ENCODE data around the gene SHANK3. TPM values are rescaled to one million over a fixed set of nuclear protein-coding genes. Genes with fewer than 3 reads are reported as not detected.

Gene SHANK3
- total RNA-seq, 1 donor from 2014 or later = 0.25 TPM

DNA sequence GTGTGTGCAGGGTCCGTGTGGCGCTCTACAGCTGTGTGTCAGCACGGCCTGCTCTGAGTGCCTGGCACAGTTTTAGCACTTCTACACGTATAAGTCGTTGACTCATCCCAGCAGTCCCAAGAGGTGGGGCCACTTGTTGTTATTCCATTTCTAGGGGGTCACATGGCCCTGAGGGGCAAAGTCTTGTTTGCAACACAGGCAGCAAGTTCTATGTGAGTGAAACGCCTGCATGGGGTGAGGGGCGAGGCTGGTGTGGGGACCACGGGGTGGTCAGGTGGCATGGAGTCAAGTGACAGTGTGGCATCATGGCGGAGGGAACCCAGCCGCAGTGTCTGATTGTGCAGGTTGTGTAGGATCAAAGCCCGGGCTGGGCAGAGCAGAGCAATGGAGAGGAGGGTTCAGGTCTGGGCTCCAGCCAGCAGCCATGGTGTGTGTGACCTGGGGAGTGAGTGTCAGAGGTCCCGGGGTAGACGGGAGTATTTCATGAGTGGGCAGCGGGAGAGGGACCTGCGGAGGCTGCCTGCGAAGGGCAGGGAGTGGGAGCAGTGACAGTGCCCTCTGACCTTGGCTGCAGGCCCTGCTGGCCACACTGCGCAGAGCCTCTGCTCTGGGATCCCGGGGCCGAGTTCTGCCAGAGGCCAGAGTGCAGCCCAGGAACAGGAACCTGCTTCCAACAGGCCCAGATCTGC lies 27.9 kb downstream of the SHANK3 start:
- no peak for DNase-seq (ENCODE audit: low spot score)
- H3K27ac Mint-ChIP-seq = no peak overlapping the region
- H3K36me3 Mint-ChIP-seq (ENCODE audit: low read depth) = no peaks in the 10 kb centered on the region
- no peak overlapping the region for H3K4me3 Mint-ChIP-seq (ENCODE audit: low read depth)
- no peaks in the 10 kb centered on the region for H3K27me3 Mint-ChIP-seq (ENCODE audit: low read depth)
- intact Hi-C loops (cut with micrococcal nuclease) = no loop called here
- H3K9me3 Mint-ChIP-seq = no peaks in the 10 kb centered on the region
- peaks cover 13% of the 10 kb centered on the region for H3K4me1 Mint-ChIP-seq (ENCODE audit: low read depth)

DNA sequence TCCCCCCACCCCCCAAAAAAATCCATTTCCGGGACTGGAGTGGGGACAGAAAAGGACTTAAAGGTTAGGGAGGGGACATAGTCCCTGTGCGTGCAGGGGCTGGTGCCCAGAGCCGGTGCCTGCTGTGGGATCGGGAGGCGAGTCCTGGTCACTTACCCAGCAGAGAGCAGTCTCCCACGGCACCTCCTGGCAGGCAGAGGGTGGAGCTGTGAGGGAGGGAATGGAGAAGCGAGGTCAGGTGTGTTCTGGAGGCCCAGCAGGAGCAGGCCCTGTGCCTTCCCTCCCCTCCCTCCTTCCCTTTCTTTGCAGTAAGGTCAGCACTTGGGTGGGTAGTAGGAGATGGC lies 28.4 kb downstream of the SHANK3 start:
- Mint-ChIP-seq H3K4me3 (ENCODE audit: low read depth) (no peak overlapping the region), H3K4me1 (ENCODE audit: low read depth) (peaks cover 13% of the 10 kb centered on the region), H3K9me3 (no peaks in the 10 kb centered on the region), H3K36me3 (ENCODE audit: low read depth) (no peaks in the 10 kb centered on the region), H3K27me3 (ENCODE audit: low read depth) (no peaks in the 10 kb centered on the region), H3K27ac (no peak overlapping the region)
- intact Hi-C loops (cut with micrococcal nuclease) = no loop called here
- no peak for DNase-seq (ENCODE audit: low spot score)

DNA sequence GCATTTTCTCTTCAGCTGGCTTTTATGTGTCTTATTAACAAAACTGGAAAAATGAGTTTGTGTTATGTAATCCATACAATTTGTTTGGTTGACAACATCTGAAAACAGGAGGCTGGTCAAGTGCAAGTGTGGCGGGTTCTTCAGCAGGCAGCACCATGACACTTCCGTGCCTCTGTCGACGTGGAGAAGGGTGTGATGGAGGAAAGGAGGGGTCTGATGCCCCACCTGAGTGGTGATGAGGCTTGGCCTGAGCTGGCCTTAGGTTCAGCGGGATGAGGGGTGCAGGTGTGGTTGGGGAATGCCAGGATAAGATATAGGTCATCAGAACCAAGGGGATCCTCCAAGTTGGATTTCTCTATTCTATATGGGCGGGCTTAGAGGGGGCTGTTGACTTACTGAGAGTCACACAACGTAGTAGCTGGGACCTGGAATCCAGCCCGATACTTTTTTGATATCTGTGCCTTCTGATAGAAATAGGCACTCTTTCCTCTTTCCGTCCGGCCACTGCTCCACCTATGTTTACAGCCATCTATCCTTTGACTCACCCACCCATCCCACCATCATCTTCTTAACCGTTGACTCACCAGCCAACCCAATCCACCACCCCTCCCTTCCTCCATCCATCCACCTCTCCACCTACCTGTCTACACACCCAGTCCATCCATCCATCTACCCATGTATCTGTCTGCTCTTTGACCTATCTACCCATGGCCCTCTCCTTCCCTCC lies 29.0 kb downstream of the SHANK3 start:
- peaks cover 13% of the 10 kb centered on the region for H3K4me1 Mint-ChIP-seq (ENCODE audit: low read depth)
- H3K9me3 Mint-ChIP-seq = no peaks in the 10 kb centered on the region
- H3K27ac Mint-ChIP-seq = no peak overlapping the region
- no peak for DNase-seq (ENCODE audit: low spot score)
- H3K4me3 Mint-ChIP-seq (ENCODE audit: low read depth) = no peak overlapping the region
- intact Hi-C loops (cut with micrococcal nuclease) = no loop called here
- no peaks in the 10 kb centered on the region for H3K36me3 Mint-ChIP-seq (ENCODE audit: low read depth)
- H3K27me3 Mint-ChIP-seq (ENCODE audit: low read depth) = no peaks in the 10 kb centered on the region

DNA sequence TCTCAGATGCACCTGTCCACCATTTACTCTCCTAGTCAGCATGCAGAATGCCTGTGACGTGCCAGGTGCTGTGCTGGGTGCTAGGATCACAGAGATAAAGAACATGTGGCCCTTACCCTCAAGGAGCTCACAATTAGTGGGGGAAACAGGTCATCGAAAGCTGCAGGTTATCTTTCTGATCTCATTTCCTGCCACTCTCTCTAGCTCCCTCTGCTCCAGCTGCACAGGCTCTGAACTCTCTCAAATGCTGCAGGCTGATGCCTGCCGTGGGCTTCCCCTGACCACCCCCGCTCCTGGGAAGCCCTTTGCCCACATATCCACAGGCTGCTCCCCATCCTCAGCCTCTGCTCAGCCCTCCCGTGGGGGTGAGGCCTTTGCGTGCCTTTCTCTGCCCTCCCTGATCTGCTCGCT lies 29.6 kb downstream of the SHANK3 start:
- Mint-ChIP-seq H3K9me3 (no peaks in the 10 kb centered on the region), H3K27me3 (ENCODE audit: low read depth) (no peaks in the 10 kb centered on the region), H3K36me3 (ENCODE audit: low read depth) (no peaks in the 10 kb centered on the region), H3K4me1 (ENCODE audit: low read depth) (peaks cover 13% of the 10 kb centered on the region), H3K4me3 (ENCODE audit: low read depth) (no peak overlapping the region), H3K27ac (no peak overlapping the region)
- no peak for DNase-seq (ENCODE audit: low spot score)
- intact Hi-C loops (cut with micrococcal nuclease) = no loop called here

DNA sequence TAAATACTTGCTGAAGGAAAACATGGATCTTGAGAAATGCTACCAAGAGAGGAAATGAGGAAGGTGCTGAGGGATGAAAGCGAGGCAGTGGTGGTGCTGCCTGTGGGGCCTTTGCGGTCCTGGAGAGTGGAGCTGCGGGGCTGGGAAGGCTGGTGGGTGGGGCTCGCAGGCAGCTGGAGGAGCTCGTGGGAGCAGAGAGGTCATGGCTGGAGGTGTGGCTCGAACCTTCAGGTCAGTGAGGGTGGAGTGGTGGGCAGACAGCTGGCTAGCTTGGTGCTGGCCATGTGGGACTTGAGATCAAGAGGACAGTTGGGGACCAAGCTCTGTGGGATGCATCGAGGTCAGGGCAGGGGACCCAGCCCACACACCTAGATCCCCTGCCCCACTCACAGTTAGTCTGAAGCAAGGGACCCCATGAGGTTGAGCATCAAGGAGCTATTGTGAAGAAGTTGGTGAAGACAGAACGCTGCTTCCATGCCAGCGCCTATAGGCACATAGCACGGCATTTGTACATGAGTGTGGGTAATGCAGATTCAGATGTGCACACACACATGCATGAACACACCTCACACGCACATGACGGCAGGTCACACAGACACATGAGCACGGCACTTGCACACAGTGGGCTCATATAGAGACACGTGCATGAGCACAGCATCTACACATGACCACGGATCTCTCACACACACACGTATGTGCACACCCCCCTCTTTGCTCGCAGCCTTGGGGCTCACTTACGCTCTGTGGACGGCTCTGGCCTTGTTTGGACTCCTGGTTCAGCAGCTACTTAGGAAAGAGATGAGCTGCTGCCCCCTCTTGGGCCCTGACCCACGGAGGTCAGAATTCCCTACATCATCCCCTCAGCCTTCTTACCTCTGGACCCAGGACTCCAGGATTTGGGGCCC lies 30.4 kb downstream of the SHANK3 start:
- H3K4me1 Mint-ChIP-seq (ENCODE audit: low read depth) = peaks cover 13% of the 10 kb centered on the region
- no peaks in the 10 kb centered on the region for H3K9me3 Mint-ChIP-seq
- no peak overlapping the region for H3K27ac Mint-ChIP-seq
- H3K27me3 Mint-ChIP-seq (ENCODE audit: low read depth) = no peaks in the 10 kb centered on the region
- intact Hi-C loops (cut with micrococcal nuclease) = no loop called here
- H3K36me3 Mint-ChIP-seq (ENCODE audit: low read depth) = no peaks in the 10 kb centered on the region
- DNase-seq (ENCODE audit: low spot score) = no peak
- H3K4me3 Mint-ChIP-seq (ENCODE audit: low read depth) = no peak overlapping the region

DNA sequence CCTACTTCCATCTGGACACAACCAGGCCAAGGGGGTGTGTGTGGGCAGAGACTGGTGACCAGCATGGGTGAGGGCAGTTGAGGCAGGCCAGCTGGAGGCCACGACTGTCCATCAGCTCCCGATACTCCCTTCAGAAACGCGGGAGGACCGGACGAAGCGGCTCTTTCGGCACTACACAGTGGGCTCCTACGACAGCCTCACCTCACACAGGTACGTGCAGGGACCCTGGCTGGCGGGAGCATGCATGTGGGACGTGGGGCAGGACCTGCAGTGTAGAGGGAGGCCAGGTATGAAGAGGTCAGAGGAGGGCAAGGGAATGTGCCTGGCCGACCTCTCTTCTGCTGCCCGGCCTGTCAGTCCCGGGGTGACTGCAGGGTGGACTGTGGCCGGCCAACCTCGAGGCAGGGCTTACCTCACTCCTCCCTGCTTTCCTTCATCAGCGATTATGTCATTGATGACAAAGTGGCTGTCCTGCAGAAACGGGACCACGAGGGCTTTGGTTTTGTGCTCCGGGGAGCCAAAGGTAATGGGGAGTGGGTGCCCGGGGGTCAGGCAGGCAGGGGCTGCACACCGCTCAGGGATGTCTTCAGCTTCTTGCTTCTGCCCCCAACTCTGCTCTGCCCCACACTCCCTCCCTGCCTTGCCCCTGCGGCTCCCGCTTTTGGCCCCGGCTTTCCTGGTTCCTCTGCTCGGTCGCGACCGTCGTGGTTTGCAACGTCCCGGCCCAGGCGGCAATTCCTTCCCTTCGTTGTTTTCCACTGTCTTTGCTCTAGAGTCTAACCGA lies 31.3 kb downstream of the SHANK3 start:
- no peaks in the 10 kb centered on the region for H3K36me3 Mint-ChIP-seq (ENCODE audit: low read depth)
- intact Hi-C loops (cut with micrococcal nuclease) = no loop called here

DNA sequence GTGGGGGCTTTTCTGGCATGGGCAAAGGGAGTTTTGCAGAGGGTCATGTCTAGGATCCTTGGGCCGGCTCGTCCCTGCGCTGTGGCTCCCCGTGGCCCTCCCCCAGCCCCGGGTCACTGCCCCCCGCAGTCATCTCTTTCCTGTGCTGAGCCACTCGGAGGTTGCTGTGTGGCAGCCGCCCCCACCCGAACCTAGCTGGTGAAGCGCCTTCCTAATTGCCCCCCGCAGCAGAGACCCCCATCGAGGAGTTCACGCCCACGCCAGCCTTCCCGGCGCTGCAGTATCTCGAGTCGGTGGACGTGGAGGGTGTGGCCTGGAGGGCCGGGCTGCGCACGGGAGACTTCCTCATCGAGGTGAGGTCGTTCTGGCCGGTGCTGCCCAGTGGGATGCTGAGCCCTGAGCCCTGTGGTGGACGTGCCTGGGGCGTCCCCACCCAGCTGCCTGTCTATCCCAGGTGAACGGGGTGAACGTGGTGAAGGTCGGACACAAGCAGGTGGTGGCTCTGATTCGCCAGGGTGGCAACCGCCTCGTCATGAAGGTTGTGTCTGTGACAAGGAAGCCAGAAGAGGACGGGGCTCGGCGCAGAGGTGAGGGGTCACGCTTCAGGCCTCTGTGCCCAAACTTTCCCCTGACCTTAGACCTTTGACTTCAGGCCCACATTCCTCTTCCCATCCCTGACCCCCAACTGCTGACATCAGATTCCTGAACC lies 32.0 kb downstream of the SHANK3 start:
- no peaks in the 10 kb centered on the region for H3K9me3 Mint-ChIP-seq
- H3K27me3 Mint-ChIP-seq (ENCODE audit: low read depth) = no peaks in the 10 kb centered on the region
- DNase-seq (ENCODE audit: low spot score) = no peak
- intact Hi-C loops (cut with micrococcal nuclease) = no loop called here
- H3K27ac Mint-ChIP-seq = no peak overlapping the region
- no peak overlapping the region for H3K4me3 Mint-ChIP-seq (ENCODE audit: low read depth)
- no peaks in the 10 kb centered on the region for H3K36me3 Mint-ChIP-seq (ENCODE audit: low read depth)
- peaks cover 13% of the 10 kb centered on the region for H3K4me1 Mint-ChIP-seq (ENCODE audit: low read depth)

More for the DNA sequence above, 31.3 kb downstream of the SHANK3 start:
- Mint-ChIP-seq H3K27ac (no peak overlapping the region), H3K4me1 (ENCODE audit: low read depth) (peaks cover 13% of the 10 kb centered on the region), H3K9me3 (no peaks in the 10 kb centered on the region), H3K27me3 (ENCODE audit: low read depth) (no peaks in the 10 kb centered on the region), H3K4me3 (ENCODE audit: low read depth) (no peak overlapping the region)
- no peak for DNase-seq (ENCODE audit: low spot score)

DNA sequence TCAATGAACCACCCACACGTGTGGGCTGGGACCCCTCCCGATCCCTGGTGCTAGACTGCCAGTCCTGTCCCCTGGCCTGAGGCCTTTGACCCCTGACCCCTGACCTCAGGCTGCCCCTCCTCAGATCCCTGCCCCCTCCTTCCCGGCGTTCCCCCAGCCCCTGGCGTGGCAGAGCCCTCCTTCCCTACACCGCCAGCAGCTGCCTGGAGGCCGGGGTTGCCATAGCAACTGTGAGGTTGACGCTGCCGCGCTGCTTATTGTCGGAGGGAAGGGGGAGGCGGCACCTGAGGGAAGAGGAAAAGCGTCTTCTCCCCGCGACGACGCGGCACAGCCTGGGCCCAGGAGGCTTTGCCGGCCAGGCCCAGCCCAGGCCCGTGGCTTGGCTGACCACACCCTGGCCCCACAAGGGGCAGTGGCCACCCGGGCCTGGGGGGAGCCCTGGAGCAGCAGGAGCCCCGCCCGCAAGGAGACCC lies 32.6 kb downstream of the SHANK3 start:
- Mint-ChIP-seq H3K36me3 (ENCODE audit: low read depth) (no peaks in the 10 kb centered on the region), H3K4me3 (ENCODE audit: low read depth) (no peak overlapping the region), H3K9me3 (no peaks in the 10 kb centered on the region), H3K27me3 (ENCODE audit: low read depth) (no peaks in the 10 kb centered on the region), H3K4me1 (ENCODE audit: low read depth) (peaks cover 13% of the 10 kb centered on the region), H3K27ac (no peak overlapping the region)
- DNase-seq (ENCODE audit: low spot score) = no peak
- intact Hi-C loops (cut with micrococcal nuclease) = no loop called here

DNA sequence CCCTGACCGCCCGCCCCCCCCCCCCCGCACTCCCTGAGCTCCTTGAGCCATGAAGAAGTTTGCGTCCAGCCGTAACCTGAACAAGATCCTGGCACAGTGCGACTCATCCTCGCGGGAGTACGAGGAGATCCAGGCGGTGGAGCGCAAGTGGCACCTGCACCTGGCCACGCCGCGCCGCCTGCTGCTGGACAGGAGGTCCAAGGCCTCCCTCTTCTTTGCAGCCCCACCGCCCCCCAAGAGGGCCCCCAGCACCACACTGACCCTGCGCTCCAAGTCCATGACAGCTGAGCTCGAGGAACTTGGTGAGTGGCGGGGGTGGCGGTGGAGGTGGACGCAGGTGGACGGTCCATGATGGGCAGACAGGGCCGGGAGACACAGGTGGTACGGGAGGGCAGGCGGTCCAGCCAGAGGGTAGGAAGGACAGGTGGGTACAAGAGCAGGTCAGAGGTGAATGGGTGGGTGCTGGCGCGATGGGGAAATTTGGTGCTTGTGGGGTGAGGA lies 33.3 kb downstream of the SHANK3 start:
- H3K4me3 Mint-ChIP-seq (ENCODE audit: low read depth) = no peak overlapping the region
- no peaks in the 10 kb centered on the region for H3K27me3 Mint-ChIP-seq (ENCODE audit: low read depth)
- H3K27ac Mint-ChIP-seq = no peak overlapping the region
- H3K36me3 Mint-ChIP-seq (ENCODE audit: low read depth) = no peaks in the 10 kb centered on the region
- H3K9me3 Mint-ChIP-seq = no peaks in the 10 kb centered on the region
- intact Hi-C loops (cut with micrococcal nuclease) = no loop called here
- H3K4me1 Mint-ChIP-seq (ENCODE audit: low read depth) = peaks cover 13% of the 10 kb centered on the region
- DNase-seq (ENCODE audit: low spot score) = no peak

DNA sequence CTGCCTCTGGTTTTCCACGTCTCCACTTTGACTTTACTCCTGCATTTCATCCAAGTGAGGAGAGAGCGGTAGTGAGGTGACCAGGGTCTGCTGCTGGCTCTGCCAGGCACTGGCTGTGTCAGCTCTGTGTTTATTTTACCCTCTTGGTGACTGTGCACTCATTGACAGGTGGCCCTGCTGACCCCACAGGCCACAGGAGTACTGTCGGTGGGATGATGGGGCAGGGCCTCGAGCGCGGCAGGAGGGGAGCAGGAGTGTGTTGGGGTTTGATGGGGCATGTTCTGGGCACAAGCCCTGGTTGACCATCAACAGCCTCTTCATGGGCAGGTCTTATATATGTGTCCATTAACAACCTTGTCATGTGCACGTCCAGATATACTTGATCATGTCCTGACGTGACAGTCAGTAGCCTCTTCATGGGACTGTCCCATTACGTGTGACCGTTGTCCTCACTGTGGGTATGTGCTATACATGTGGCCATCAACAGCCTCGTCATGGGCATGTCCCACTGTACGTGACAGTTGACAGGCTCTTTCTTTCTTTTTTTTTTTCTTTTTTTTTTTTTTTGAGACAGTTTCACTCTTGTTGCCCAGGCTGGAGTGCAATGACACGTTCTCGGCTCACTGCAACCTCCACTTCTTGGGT lies 34.0 kb downstream of the SHANK3 start:
- no peaks in the 10 kb centered on the region for H3K36me3 Mint-ChIP-seq (ENCODE audit: low read depth)
- peaks cover 12% of the 10 kb centered on the region for H3K4me1 Mint-ChIP-seq (ENCODE audit: low read depth)
- intact Hi-C loops (cut with micrococcal nuclease) = no loop called here
- H3K4me3 Mint-ChIP-seq (ENCODE audit: low read depth) = no peak overlapping the region
- no peaks in the 10 kb centered on the region for H3K9me3 Mint-ChIP-seq
- H3K27me3 Mint-ChIP-seq (ENCODE audit: low read depth) = no peaks in the 10 kb centered on the region
- no peak overlapping the region for H3K27ac Mint-ChIP-seq
- no peak for DNase-seq (ENCODE audit: low spot score)

DNA sequence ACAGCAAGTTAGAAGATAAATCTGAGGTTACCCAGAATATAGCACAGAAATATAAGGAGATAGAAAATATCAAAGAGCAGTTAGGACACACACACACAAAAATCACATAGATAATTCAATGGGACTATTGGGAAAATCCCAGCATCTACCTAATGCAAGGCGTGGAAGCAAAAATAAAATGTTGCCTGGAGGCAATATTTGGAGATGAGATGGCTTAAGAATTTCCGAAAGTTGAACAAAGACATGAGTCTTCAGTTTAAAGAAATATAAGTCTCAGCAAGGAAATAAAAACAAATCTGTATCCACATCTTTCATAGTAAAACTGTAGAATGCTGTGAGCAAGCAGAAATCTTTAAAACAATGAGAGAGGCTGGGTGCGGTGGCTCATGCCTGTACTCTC lies 35.9 kb downstream of the SHANK3 start:
- Mint-ChIP-seq H3K27me3 (ENCODE audit: low read depth) (no peaks in the 10 kb centered on the region), H3K4me1 (ENCODE audit: low read depth) (no peaks in the 10 kb centered on the region), H3K36me3 (ENCODE audit: low read depth) (no peaks in the 10 kb centered on the region), H3K4me3 (ENCODE audit: low read depth) (no peak overlapping the region), H3K9me3 (no peaks in the 10 kb centered on the region), H3K27ac (no peak overlapping the region)
- intact Hi-C loops (cut with micrococcal nuclease) = no loop called here
- DNase-seq (ENCODE audit: low spot score) = no peak

Measured in activated T-helper 2 cell treated with anti-CD3 and anti-CD28 coated beads, Interferon-gamma antibody, Interleukin-2, Interleukin-4, amounts not matched to agents 10 μg/mL and 5 μg/mL and 100 μg/mL, durations not matched to agents 14 hours and 24 hours and 36 hours (primary cell).